Tibial nerve (tissue), 4 donors: ENCODE results near the gene TMEM106B.

Experiments
- CTCF ChIP-seq, 5 experiments: fragments of 200-600 bp in 3 of 5; fragments of 450-650 bp in 2 of 5; sonication (generic) in 3 of 5; IDR thresholded peaks; one replicate each; pipeline ENCODE4 v1.5.1; 2016 to 2019; ENCODE audit warnings: antibody characterized with exemption in 5 of 5, mild to moderate bottlenecking in 3 of 5, moderate library complexity in 2 of 5
- EP300 ChIP-seq, 2 donors: sonication (generic); formaldehyde crosslinking; IDR thresholded peaks; one replicate each; pipeline ENCODE4 v1.6.1; 2017; ENCODE audit warnings: antibody characterized with exemption in 2 of 2, mild to moderate bottlenecking in 1 of 2
- POLR2A ChIP-seq, 2 donors: fragments of 450-650 bp; IDR thresholded peaks; one replicate each; pipeline ENCODE4 v1.6.1; 2017; ENCODE audit warnings: antibody characterized with exemption in 2 of 2, mild to moderate bottlenecking in 2 of 2, moderate library complexity in 2 of 2

DNA sequence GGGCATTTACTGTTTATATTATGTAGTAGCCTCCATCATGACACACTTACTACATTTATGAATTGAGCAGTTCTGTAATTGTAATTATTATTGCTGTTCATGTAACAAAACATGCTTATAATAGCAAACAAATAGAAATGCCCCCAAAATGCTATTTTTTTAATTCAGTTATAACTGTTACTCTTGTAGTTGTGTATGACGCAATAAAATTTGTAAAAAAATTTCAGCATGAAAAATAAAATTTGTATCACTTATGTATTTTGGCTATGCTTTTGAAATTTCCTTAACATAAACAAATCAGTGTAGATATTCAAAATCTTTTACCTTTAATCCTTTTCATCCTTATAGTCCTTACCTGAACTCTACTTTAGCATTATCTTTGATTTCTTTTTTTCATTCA lies 25.9 kb downstream of the TMEM106B start:
- TF ChIP-seq CTCF (IDR thresholded peaks at IDR 0.05) (no peak), POLR2A (IDR thresholded peaks at IDR 0.05) (no peak), EP300 (IDR thresholded peaks at IDR 0.05) (no peak)
